ENCODE measurements around the gene ZFP2. TPM values are rescaled to one million over a fixed set of nuclear protein-coding genes. Genes with fewer than 3 reads are reported as not detected.

ZFP2 gene
- total and polyA plus RNA-seq, 2 of the 13 experiments (the other 11 are each of a cell fraction or from before 2014, with no cell fraction given) = 0.27 to 0.42 TPM

GRCh38 chr5:178859625-178860521, 35.8 kb upstream of the ZFP2 start, which contains the start of gene ZNF354B (continued):
- TF ChIP-seq PRDM15 (CRISPR knock-in tag; IDR thresholded peaks at IDR 0.05) = no peak; the same call in 1 of the 2 replicates
- TF ChIP-seq ERF (CRISPR knock-in tag; IDR thresholded peaks at IDR 0.05) = peak; percentile 84
- TF ChIP-seq ZNF543 (CRISPR knock-in tag; IDR thresholded peaks at IDR 0.05) = peak; percentile 88; the same call in 1 of the 2 replicates
- no peak for TF ChIP-seq ZNF44 (CRISPR knock-in tag; IDR thresholded peaks at IDR 0.05)
- TF ChIP-seq TFAP4 (IDR thresholded peaks at IDR 0.05; ENCODE audit: borderline replicate concordance, low read depth) = peak; percentile 78; the same call in 1 of the 2 replicates
- peak; percentile 53; the same call in 1 of the 2 replicates for TF ChIP-seq ZMYM3 (CRISPR knock-in tag; IDR thresholded peaks at IDR 0.05)
- TF ChIP-seq CENPX (CRISPR knock-in tag; IDR thresholded peaks at IDR 0.05) = no peak
- TF ChIP-seq ELF1 (CRISPR knock-in tag; IDR thresholded peaks at IDR 0.05) = peak; percentile 88
- peak; percentile 60; the same call in 1 of the 2 replicates for TF ChIP-seq ZNF230 (CRISPR knock-in tag; IDR thresholded peaks at IDR 0.05)
- peak; percentile 97 for TF ChIP-seq HNRNPLL (IDR thresholded peaks at IDR 0.05; ENCODE audit: low read depth, low read length, poor library complexity, severe bottlenecking)
- TF ChIP-seq NFKBIZ (CRISPR knock-in tag; IDR thresholded peaks at IDR 0.05) = 0 out of 2 replicates have a peak, but pooled peaks have one; percentile 58
- 0 out of 2 replicates have a peak, but pooled peaks have one; percentile 13 for TF ChIP-seq SKIL (CRISPR knock-in tag; IDR thresholded peaks at IDR 0.05; ENCODE audit: borderline replicate concordance)
- TF ChIP-seq DNMT3B (CRISPR knock-in tag; conservative IDR thresholded peaks at IDR 0.05) = no peak
- peak; percentile 86 for TF ChIP-seq ETS1 (CRISPR knock-in tag; IDR thresholded peaks at IDR 0.05)
- peak; percentile 35 for TF ChIP-seq HNRNPK (IDR thresholded peaks at IDR 0.05; ENCODE audit: low read depth, low read length, poor library complexity, severe bottlenecking)
